Activated T-cell treated with anti-CD3 and anti-CD28 coated beads for 1 hour (primary cell): ENCODE data around the gene KCNJ15.

ENCODE experiments used
- DNase-seq: peaks from one replicate; pipeline ENCODE4 v3.0.0-alpha.2; 2020; ENCODE audit warnings: low read depth

KCNJ15 gene

GRCh38 chr21:38268864-38269575, 12.2 kb downstream of the KCNJ15 start:
- DNase-seq = no peak

DNA sequence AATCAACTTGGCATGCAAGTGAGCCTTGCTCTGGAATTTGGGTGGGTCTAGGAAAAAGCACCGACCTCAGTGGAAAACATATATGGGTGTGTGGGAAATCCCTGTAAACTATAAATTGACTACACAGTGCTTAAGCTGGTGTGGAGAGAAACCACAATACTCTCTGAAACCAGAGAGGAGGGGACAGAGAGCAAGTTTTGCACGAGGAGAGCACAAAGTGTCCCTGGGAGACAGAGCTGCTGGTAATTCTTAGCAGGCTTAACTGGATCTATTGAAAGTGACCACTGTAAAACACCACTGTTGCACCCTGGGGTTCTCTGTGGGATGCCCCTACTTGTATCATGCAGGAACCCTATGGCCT, 12.8 kb downstream of the KCNJ15 start:
- no peak for DNase-seq

- no peak for DNase-seq
Measured at GRCh38 chr21:38272215-38272614, 15.4 kb downstream of the KCNJ15 start.

DNA sequence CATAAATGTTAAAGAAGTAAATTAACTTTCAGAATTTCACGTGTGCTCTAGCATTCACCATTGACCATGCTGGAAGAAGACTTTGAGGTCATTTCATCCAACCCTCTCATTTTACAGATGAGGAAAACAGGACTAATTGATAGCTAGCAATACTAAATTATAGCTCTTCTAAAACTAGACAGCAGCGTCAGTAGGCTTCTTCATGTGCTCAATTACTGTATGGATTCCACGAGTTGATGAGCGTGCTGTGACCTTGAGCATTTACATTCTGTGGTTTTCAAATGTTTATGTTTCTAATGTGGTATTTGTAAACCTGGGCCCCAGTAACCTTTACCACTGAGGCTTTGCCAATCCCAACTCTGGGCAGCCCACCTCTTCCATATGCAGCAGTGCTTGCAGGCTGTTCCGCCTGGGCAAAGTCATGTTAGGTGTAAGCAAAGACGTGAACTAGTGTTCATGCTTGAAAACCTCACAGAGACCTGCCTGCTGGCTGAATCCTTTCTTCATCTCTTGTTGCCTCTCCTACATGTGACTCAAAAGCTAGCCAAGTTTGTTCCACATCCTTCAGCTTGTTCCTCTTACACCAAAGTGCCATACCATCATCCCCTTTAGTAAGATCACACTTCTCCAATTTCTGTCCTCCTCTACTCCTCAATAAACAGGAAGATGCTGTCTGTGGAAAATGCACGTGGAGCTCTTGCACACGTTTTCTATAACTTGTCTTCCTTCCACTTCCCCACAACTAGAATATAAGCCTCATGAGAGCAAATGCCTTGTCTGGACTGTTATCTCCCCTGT, 17.2 kb downstream of the KCNJ15 start:
- no peak for DNase-seq

- no peak for DNase-seq
Measured at GRCh38 chr21:38277501-38278131, 20.8 kb downstream of the KCNJ15 start.

GRCh38 chr21:38280454-38280853, 23.7 kb downstream of the KCNJ15 start:
- DNase-seq = no peak

GRCh38 chr21:38280867-38281266, 24.1 kb downstream of the KCNJ15 start:
- no peak for DNase-seq

DNA sequence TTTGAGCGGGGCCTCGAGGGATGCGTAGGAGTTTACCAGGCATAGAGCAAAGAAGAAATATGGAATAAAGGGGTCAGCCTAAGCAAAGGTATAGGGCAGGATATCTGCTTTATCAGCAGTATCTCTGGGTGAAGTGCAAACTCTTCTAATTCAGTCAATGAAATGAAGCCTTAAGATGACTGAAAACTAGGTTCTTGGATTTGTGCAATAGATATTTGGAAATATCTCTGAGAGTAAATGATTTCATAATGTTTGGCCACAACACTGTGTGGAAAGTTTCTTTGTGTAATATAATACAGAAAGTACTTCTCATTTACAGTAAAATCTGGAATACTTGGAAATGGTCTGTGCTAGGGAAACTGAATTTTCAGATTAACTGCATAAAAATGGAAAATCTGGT, 26.1 kb downstream of the KCNJ15 start:
- no peak for DNase-seq

DNA sequence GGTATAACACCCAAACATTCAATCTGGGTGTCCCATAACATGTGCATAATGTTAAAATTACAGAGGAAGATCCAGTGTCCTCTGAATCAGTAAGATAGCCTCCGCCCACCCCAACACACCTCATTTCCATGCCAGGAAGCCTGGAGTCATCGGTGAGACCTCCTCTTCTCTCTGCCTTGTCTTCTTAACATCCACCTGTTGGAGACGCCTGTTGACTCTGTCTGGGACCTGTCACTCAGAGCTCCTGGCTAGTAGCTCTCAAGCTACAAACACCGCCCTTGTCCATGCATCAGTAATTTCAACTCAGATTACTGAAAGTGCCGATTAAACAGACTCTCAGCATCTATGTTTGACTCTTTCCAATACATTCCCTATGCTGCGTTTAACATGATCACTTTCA, 27.4 kb downstream of the KCNJ15 start:
- DNase-seq = no peak

GRCh38 chr21:38286739-38287471, 30.1 kb downstream of the KCNJ15 start:
- no peak for DNase-seq

DNA sequence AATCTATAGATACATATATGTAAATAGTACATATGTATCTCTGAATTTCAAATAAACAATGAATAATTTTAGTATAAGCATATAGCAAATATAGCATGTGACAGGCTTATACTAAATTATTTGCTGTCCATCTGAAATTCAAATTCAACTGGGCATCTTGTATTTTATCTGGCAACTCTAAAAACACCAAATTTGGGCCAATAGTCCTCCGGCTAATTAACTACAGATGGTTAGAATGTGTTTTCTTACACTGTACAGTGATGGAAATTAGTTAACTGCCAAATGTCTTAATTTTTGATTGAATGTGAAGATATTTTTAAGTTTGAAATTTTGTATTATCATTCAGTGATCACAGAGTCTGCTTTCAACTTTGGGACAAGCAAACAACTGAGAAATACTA, 30.7 kb downstream of the KCNJ15 start:
- no peak for DNase-seq

GRCh38 chr21:38289705-38290485, 33.1 kb downstream of the KCNJ15 start:
- DNase-seq = no peak

GRCh38 chr21:38290809-38291208, 34.0 kb downstream of the KCNJ15 start:
- DNase-seq = no peak

GRCh38 chr21:38291874-38292273, 35.1 kb downstream of the KCNJ15 start:
- DNase-seq = no peak

DNA sequence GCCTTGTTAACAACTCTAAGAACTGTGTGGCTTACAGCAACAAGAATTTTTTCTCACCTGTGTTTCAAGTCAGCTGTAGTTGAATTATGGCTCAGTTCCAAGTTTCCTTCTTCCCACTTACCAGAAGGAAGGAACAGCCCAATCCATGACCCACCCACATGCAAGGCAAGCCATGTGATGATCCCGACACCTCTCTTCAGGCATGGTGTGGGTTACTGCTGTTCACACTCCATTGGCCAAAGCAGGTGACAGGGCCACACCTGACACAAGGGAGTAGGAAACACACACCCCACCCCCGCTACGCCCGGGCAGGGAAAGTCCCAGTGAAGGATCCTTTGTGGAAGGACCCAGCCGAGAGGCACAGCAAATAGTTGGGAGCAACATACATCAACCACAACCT, 36.3 kb downstream of the KCNJ15 start:
- DNase-seq = no peak

- no peak for DNase-seq
Measured at GRCh38 chr21:38293765-38294164, 37.0 kb downstream of the KCNJ15 start.

DNA sequence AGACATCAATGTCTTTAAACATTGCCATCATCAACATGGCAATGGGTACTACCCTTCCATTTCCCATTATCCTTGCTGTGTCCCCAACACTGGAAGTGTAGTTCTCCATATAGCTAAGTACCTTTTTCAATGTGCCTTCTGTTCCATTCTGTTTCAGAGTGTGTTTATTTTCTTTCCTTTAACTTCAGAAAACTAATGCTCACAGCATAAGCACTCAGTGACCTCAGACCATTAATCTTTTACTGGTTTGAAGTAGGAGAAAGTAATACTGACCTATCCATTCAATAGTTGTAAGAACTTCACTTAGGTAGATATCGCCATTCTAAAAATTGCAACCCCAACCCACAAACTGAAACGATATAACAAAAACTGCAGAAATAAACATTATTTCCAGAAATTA, 37.8 kb downstream of the KCNJ15 start:
- no peak for DNase-seq

GRCh38 chr21:38295997-38296764, 39.4 kb downstream of the KCNJ15 start:
- DNase-seq = no peak

- no peak for DNase-seq
Measured at GRCh38 chr21:38297194-38297631, 40.4 kb downstream of the KCNJ15 start.

DNA sequence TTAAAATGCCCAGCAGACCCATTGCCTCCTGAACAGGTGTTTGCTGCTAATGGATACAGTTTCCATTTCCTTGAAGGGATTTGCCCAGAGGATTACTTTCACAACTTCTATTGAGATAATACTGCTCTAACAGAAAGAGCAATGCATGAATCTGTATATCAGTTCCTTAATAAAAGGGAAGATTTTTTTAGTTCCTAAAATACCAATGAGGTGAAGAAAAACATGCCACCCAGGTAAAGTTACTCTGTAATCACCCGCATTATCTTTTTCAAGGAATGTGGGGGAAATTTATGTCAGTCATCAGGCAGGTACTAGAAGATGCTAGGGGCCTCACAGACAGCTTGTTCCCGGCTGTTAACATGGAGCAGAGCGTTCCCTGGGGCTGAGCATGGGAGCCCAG, 41.1 kb downstream of the KCNJ15 start:
- DNase-seq = no peak

DNA sequence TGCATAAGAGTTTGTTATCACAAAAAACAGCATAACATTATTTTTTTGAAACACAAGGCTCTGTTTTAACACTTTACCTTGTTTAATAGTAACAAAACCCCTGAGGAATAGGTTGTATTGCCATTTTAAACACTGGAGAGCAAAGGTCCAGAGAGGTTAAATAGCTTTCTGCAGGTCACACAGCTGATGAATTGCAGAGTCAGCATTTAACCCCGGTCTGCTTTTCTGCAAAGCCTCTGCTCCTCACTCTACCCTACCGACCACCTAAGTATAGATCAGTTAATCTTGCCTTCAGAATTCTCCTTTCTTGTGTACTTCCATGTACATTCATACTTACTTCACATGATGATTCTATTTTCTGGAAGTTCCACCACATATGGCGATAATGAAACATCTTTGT, 42.0 kb downstream of the KCNJ15 start:
- DNase-seq = no peak
